ENCODE results near the gene MUC5B.

The MUC5B gene

GRCh38 chr11:1279674-1280055, 56.8 kb downstream of the MUC5B start:
- Histone ChIP-seq H3K4me3 (no peak overlapping the region), H3K27ac (no peak overlapping the region)
- no peak for DNase-seq (ENCODE audit: low spot score)
- no peak for TF ChIP-seq CTCF (IDR thresholded peaks at IDR 0.05)

- no peak for TF ChIP-seq CTCF (IDR thresholded peaks at IDR 0.05)
- no peak overlapping the region for H3K27ac ChIP-seq
- H3K4me3 ChIP-seq, result no peak overlapping the region
- no peak for DNase-seq (ENCODE audit: low spot score)
These were observed 57.5 kb downstream of the MUC5B start for GRCh38 chr11:1280116-1281035.

GRCh38 chr11:1281326-1281973, 58.6 kb downstream of the MUC5B start:
- DNase-seq (ENCODE audit: low spot score), result no peak
- TF ChIP-seq CTCF (IDR thresholded peaks at IDR 0.05), result no peak
- Histone ChIP-seq H3K4me3 (no peak overlapping the region), H3K27ac (no peak overlapping the region)

GRCh38 chr11:1281974-1282365, 59.1 kb downstream of the MUC5B start:
- no peak for DNase-seq (ENCODE audit: low spot score)
- Histone ChIP-seq H3K4me3 (no peak overlapping the region), H3K27ac (no peak overlapping the region)
- TF ChIP-seq CTCF (IDR thresholded peaks at IDR 0.05), result no peak

- Histone ChIP-seq H3K27ac (no peak overlapping the region), H3K4me3 (no peak overlapping the region)
- no peak for TF ChIP-seq CTCF (IDR thresholded peaks at IDR 0.05)
- no peak for DNase-seq (ENCODE audit: low spot score)
These were observed 60.2 kb downstream of the MUC5B start for GRCh38 chr11:1283091-1283511.

GRCh38 chr11:1283906-1284305, 61.0 kb downstream of the MUC5B start:
- Histone ChIP-seq H3K27ac (no peak overlapping the region), H3K4me3 (no peak overlapping the region)
- TF ChIP-seq CTCF (IDR thresholded peaks at IDR 0.05), result no peak
- DNase-seq (ENCODE audit: low spot score), result no peak

Measured in coronary artery (tissue), 2 donors.